Measurements from ENCODE around the gene PTPRT. TPM values are rescaled to one million over a fixed set of nuclear protein-coding genes. Genes with fewer than 3 reads are reported as not detected.

PTPRT gene
- total RNA-seq, 1 experiment from 2014 or later: 0.13 TPM

- no CpG with 5 or more reads among the region's 1 CpG for WGBS (ENCODE audit: extremely low coverage, insufficient read length, low lambda C conversion rate)
- Histone ChIP-seq H2BK15ac (ENCODE audit: low read depth, low read length) (no peak overlapping the region), H3K4ac (ENCODE audit: low read depth, low read length) (no peak overlapping the region), H3K23me2 (ENCODE audit: insufficient read length, low read depth, low read length, poor library complexity, severe bottlenecking) (no peaks in the 10 kb centered on the region), H3K14ac (ENCODE audit: insufficient read depth, low read length) (no peak overlapping the region), H3K56ac (ENCODE audit: insufficient read length, low read depth, low read length) (no peak overlapping the region), H4K5ac (ENCODE audit: insufficient read length, low read depth, low read length) (no peak overlapping the region), H2AK5ac (ENCODE audit: insufficient read length, low read length) (no peak overlapping the region), H3K79me2 (ENCODE audit: insufficient read depth, low read length) (no peaks in the 10 kb centered on the region), H3T11ph (ENCODE audit: low read length) (no peak overlapping the region), H4K20me1 (ENCODE audit: control insufficient read depth, insufficient read depth, insufficient read length) (no peaks in the 10 kb centered on the region), H2AFZ (ENCODE audit: low read length) (no peak overlapping the region), H3K18ac (ENCODE audit: insufficient read length, low read depth, low read length) (no peak overlapping the region), H2BK5ac (ENCODE audit: insufficient read length, low read length) (no peak overlapping the region), H4K91ac (ENCODE audit: insufficient read length, low read depth, low read length) (no peak overlapping the region), H3K79me1 (ENCODE audit: insufficient read depth, low read depth, low read length, poor library complexity, severe bottlenecking) (no peaks in the 10 kb centered on the region), H3K9ac (ENCODE audit: extremely low read depth, insufficient read length, low read length) (no peak overlapping the region), H3K23ac (ENCODE audit: insufficient read length, low read depth, low read length) (no peak overlapping the region), H3K4me1 (ENCODE audit: insufficient read depth, low read length) (0 out of 2 replicates have a peak, but pooled peaks cover under 1% of the 10 kb centered on the region), H2BK12ac (ENCODE audit: insufficient read length, low read depth, low read length) (no peak overlapping the region), H2BK20ac (ENCODE audit: low read depth, low read length, poor library complexity, severe bottlenecking) (no peak overlapping the region), H4K8ac (replicated peaks; ENCODE audit: insufficient read length, low read depth, low read length) (no peak overlapping the region), H3K4me2 (ENCODE audit: insufficient read depth, insufficient read length, low read length) (no peak overlapping the region), H3K9me3 (ENCODE audit: control insufficient read depth, low read depth, low read length) (no peaks in the 10 kb centered on the region), H2BK120ac (ENCODE audit: low read depth, low read length, poor library complexity, severe bottlenecking) (no peak overlapping the region), H3K27ac (ENCODE audit: insufficient read length, low read depth, low read length) (no peak overlapping the region), H3K27me3 (ENCODE audit: insufficient read depth, low read length) (no peaks in the 10 kb centered on the region)
- Mint-ChIP-seq H3K4me3 (no peak overlapping the region), H3K4me1 (peaks cover 25 to 28% of the 10 kb centered on the region in 2 experiments), H3K9me3 (peaks cover 0 to 1% of the 10 kb centered on the region in 2 experiments; a peak in 1 of 5 replicates), H3K27ac (no peak overlapping the region), H3K36me3 (ENCODE audit: insufficient read depth in 1 of 3, low read depth in 3 of 3) (no peaks in the 10 kb centered on the region; a peak in 1 of 7 replicates), H3K27me3 (ENCODE audit: low read depth) (peaks cover 2% of the 10 kb centered on the region)
- no peak for TF ChIP-seq CTCF (conservative IDR thresholded peaks at IDR 0.05)
- DNase-seq: no peak
These were observed 213.7 kb downstream of the PTPRT start for GRCh38 chr20:42975974-42976373.
